ENCODE measurements around the gene INTS4. TPM values are rescaled to one million over a fixed set of nuclear protein-coding genes. Genes with fewer than 3 reads are reported as not detected.
"Not testable (repeated sequence)": the region's sequence is repeated elsewhere in the genome, so short reads cannot be mapped to it uniquely, and the experiment has no call there.

The INTS4 gene
- 48.1 TPM for total RNA-seq

DNA sequence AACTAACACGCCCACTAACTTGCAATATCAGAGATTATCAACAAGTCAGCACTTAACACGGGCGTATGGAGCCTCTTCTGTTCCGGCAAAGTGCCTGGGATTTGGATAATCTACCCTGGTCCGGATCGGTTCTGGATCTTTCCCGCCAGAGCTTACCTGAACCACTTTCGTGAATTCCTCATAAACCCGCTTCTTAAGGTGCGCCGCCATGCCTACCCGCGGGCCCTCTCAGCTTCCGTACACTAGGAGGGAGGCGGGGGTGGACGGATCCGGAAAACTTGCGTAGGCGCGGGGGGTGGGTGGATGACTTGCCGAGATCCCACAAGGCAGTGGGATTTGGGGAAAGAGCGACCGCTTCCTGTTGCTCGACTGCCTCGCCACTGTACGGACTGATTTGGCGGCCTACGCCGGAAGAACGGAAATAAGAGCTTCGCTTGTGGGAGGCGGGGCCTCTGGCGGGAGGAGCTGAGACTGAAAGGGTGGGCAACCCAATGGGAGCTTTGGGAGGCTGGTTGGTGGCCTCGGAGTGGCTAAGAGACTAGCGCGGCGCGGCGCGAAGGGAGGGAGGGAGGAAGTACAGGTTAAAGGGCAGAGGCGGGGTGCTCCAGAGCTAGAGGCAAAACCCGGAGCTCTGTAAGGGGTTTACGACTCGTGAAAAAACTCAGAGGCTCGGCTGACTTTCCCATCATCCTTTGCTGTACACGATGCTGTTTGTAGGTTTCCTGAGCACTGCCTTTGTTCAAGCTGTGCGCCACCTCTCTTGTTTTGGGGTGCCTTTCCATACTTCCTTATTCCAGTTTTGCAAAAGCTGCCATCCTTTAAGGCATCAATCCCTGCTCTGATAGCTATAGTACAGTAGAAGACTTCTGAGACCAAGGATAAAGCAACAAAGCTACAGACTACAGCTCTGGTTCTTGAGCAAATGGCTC lies at the start of gene INTS4:
Gene INTS4 (minus strand): TSS at position 235 of the 929 bp plus-strand sequence. CDS start 25 bp downstream, at position 210.
- peak; percentile 100 for DNase-seq

- DNase-seq: peak; percentile 76
Measured at GRCh38 chr11:78041843-78042440, 47.5 kb upstream of the INTS4 start.

DNA sequence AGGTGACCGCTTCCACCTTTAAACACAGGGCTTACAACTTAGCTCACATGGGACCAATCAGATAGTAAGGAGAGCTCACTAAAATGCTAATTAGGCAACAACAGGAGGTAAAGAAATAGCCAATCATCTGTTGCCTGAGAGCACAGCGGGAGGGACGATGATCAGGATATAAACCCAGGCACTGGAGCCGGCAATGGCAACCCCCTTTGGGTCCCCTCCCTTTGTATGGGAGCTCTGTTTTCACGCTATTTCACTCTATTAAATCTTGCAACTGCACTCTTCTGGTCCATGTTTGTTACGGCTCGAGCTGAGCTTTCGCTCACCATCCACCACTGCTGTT lies 46.9 kb upstream of the INTS4 start:
- not testable (repeated sequence) for DNase-seq

- no peak for DNase-seq
Measured at GRCh38 chr11:78040691-78041379, 46.4 kb upstream of the INTS4 start.

- DNase-seq: peak; percentile 80
Measured at GRCh38 chr11:78039919-78040671, 45.6 kb upstream of the INTS4 start.

DNA sequence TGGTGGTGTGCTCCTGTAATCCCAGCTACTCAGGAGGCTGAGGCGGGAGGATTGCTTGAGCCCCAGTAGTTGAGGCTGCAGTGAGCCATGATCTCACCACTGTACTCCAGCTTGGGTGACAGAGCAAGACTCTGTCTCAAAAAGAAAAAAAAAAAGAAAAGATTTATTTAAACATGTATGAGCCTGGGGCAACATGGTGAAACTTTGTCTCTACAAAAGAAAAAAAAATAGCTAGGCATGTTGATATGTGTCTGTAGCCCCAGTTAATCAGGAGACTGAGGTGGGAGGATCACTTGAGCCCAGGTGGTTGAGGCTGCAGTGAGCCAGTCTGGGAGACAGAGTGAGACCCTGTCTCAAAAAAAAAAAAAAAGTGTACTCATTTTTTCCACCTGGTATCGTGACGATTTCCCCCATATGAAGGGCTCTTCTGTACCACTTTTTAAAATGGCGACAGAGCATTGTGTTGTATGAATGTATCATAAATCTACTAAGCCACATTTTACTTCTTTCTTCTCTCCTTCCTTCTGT lies 45.0 kb upstream of the INTS4 start:
- DNase-seq: no peak

DNA sequence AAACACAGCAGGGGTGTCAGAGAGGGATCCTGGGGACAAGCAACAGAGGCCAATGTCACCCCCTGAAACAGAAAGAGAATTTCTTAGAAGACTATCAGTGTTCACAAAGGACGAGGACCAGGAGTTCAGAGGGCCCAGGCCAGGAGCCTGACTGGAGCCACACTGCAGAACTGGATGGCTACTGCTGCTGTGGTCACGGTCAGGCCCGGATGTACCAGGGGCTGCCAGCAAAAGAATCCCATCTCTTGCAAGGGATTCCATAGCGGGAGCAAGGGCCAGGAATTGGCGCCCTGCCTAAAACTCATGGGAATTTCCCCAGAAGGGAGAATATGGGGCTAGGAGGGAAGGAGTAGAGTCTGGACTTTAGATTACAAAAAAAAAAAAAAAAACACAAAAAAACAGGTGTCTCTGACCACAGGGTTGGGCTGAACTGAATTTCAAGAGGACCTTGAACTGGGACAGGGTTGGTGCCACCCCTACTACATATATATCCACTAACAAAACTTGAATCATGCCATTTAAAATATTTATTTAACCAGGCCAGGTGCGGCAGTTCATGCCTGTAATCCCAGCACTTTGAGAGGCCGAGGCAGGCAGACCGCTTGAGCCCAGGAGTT lies 44.3 kb upstream of the INTS4 start:
- no peak for DNase-seq

GRCh38 chr11:78037825-78038620 lies 43.6 kb upstream of the INTS4 start:
- DNase-seq: no peak

- DNase-seq: no peak
Measured at GRCh38 chr11:78037056-78037455, 42.6 kb upstream of the INTS4 start.

GRCh38 chr11:78036313-78036712 lies 41.8 kb upstream of the INTS4 start:
- no peak for DNase-seq

DNA sequence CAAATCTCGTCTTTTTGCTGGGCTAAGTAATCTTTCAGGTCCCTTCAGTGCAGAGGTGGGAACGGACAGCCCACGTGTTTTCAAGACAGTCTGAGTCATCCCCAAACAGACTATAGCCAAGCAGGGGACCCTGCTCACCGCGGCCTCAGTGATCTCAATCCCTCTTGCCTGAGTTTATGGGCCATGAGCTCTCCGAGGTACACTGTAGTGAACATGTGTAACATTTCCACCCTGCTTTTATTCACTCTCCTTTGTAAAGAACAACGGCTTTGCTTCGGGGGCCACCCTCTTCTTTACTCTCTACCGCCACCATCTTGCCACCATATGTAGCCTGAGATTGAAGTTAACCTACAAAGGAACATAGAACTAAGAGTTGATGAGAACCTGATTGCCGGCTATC lies 40.2 kb upstream of the INTS4 start:
- DNase-seq: no peak

GRCh38 chr11:78033040-78033439 lies 38.6 kb upstream of the INTS4 start:
- DNase-seq: no peak

GRCh38 chr11:78032090-78032489 lies 37.6 kb upstream of the INTS4 start:
- DNase-seq: no peak

- no peak for DNase-seq
Measured at GRCh38 chr11:78031629-78032028, 37.2 kb upstream of the INTS4 start.

DNA sequence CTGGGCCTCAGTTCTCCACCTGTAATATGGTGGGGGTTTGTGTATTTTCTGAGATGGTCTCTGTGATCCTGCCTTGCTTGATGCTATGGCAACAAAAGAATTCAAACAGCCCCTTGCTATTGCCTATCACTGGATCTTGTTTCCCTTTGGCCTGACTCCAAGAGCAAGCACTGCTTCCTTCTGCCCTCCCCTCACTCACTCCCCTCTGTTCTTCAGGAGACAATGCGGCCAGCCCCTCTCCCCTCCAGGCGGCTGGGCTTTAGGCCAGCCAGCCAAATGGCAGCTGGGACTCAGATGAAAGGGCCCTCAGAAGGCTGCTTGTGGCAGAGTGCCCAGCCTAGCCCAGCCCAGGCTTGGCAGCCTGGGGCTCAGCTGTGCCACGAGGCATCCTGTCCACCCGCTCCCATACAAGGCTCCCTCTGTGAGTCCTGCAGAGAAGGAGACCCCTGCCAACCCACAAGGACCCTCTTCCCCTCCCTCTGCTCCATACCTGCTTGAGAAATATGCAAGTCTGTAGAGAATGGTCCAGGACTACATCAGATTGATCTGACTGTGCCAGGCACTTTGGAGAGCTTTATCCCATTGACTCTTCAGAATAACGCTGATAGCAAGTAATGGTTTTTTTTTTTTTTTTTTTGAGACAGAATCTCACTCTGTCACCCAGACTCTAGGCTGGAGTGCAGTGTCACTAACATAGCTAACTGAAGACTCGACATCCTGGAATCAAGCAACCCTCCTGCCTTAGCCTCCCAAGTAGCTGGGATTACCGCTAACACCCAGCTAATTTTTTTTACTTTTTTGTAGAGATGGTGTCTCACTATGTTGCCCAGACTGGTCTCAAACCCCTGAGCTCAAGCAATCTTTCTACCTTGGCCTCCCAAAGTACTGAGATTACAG lies 36.2 kb upstream of the INTS4 start:
- peak; percentile 98 for DNase-seq

DNA sequence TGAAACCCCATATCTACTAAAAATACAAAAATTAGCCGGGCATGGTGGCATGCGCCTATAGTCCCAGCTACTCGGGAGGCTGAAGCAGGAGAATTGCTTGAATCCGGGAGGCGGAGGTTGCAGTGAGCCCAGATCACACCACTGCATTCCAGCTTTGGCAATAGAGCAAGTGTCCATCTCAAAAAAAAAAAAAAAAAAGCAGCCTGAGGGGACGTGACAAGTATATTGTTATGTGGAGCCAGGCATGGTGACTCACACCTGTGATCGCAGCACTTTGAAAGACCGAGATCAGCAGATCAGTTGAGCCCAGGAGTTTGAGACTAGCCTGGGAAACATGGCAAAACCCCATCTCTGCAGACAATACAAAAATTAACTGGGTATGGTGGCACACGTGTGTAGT lies 34.0 kb upstream of the INTS4 start:
- DNase-seq: not testable (repeated sequence)

DNA sequence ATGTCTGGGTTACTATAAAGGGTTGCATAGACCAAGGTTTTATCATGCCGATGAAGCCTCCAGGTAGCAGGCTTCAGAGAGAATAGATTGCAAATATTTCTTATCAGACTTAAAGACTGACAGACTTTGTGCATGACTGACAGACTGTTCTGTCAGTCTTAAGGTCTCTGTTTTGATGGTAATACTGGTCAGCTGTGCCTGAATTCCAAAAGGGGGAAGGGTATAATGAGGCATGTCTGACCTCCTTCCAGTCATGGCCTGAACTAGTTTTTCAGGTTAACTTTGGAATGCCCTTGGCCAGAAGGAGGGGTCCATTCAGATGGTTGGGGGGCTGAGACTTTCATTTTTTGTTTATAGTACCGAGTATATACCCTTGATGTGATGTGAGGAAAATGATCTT lies 33.3 kb upstream of the INTS4 start:
- no peak for DNase-seq

DNA sequence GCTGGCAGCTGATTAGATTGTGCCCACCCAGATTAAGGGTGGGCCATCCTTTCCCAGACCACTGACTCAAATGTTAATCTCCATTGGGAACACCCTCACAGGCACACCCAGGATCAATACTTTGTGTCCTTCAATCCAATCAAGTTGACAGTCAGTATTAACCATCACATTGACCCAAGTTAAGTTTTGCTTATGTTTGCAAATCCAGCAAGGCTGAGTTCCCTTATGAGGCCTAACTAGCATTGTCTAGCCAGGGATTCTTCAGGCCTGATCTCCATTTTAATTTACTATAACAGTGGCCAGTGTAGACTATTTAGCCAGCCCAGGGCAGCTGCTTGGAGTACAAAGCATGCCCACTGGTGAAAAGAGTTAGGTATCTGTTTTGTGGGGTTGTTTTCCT lies 30.9 kb upstream of the INTS4 start:
- DNase-seq: no peak

DNA sequence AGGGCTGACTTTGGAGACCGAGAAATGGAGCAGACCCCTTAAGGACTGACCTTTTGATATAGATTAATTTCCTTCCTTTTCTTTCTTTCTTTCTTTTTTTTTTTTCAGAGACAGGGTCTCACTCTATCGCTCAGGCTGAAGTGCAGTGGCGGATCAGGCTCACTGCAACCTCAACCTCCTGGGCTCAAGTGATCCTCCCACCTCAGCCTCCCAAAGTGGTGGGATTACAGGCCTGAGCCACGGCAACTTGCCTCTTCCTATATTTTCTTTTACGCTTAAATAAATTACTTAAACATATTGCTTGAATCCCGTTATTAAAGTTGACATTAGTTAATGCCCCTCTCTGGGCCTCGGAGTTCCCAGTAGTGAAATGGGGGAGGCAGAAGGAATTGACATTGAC lies 29.0 kb upstream of the INTS4 start:
- no peak for DNase-seq

Data from tongue (tissue), 2 donors.